SJCRH30 (cell line): ENCODE measurements around the gene BCR. TPM values are rescaled to one million over a fixed set of nuclear protein-coding genes. Genes with fewer than 3 reads are reported as not detected.

Experiments used
- DNase-seq, 2 experiments: peaks; one replicate each; pipeline ENCODE4 v3.0.0-alpha.2; 2015 to 2020
- H3K27ac ChIP-seq: fragments of 250-450 bp; sonication (Bioruptor Pico); 2 replicates; pipeline ENCODE4 v1.5.1; 2020; ENCODE audit warnings: mild to moderate bottlenecking, moderate library complexity
- H3K27me3 ChIP-seq: fragments of 250-450 bp; sonication (Bioruptor Pico); 2 replicates; pipeline ENCODE4 v1.5.1; 2020; ENCODE audit warnings: mild to moderate bottlenecking, moderate library complexity
- H3K36me3 ChIP-seq: fragments of 250-450 bp; sonication (Bioruptor Pico); 2 replicates; pipeline ENCODE4 v1.5.1; 2020; ENCODE audit warnings: mild to moderate bottlenecking, moderate library complexity
- H3K4me1 ChIP-seq: fragments of 250-450 bp; sonication (Bioruptor Pico); 2 replicates; pipeline ENCODE4 v1.5.1; 2020; ENCODE audit warnings: mild to moderate bottlenecking, moderate library complexity
- H3K4me3 ChIP-seq: fragments of 250-450 bp; sonication (Bioruptor Pico); 2 replicates; pipeline ENCODE4 v1.5.1; 2020; ENCODE audit warnings: mild to moderate bottlenecking, moderate library complexity
- H3K9me3 ChIP-seq: fragments of 250-450 bp; sonication (Bioruptor Pico); replicated peaks from 2 replicates; pipeline ENCODE4 v1.5.1; 2020; ENCODE audit warnings: mild to moderate bottlenecking, moderate library complexity
- total RNA-seq: library from RNA; depleted of rRNA; stranded (reverse); fragments of >200 nt; shearing (Covaris generic); gene quantifications from 2 replicates; pipeline ENCODE4 v1.2.3, GENCODE V29; 2014

The BCR gene
- total RNA-seq, 1 experiment from 2014 or later, result 27.2 TPM

DNA sequence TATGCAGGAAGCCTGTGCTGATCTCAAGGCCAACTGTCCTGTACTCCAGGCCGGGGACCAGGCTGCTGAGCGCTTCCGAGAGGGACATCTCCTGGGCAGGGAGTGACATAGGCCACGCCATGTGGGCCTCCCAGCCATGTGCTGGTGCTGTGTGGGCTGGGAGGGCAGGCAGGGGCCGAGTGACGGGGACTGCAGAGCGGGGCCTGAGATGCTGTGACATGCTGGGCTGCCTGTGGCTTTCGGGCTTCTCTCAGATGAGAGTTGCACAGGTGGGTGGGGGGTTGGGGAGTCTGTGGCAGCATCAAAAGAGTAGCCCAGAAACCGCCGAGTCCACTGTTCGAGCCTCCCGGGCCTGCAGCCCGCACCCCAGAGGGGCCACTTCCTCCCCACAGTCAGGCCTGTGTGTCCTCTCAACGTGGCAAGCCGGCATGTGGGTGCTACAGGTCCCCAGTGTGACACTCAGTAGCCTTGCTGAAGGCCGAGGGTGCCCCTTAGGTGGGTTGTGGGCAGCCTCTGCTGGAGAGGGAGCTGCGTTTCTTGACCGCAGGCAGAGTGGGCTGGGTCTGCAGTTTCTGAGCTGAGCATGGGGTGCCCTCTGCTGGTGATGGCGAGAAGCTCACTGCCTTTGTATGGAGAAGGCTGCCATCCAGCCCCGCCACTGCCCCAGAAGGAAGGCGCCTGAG is 101.2 kb downstream of the BCR start:
- DNase-seq, result peak; percentile 85 to 92
- H3K4me1 ChIP-seq, result no peaks in the 10 kb centered on the region; the same call in 1 of the 2 replicates
- peaks cover 10% of the 10 kb centered on the region for H3K36me3 ChIP-seq
- no peak overlapping the region for H3K27ac ChIP-seq
- H3K9me3 ChIP-seq, result no peaks in the 10 kb centered on the region
- no peak overlapping the region for H3K4me3 ChIP-seq
- H3K27me3 ChIP-seq, result no peaks in the 10 kb centered on the region

DNA sequence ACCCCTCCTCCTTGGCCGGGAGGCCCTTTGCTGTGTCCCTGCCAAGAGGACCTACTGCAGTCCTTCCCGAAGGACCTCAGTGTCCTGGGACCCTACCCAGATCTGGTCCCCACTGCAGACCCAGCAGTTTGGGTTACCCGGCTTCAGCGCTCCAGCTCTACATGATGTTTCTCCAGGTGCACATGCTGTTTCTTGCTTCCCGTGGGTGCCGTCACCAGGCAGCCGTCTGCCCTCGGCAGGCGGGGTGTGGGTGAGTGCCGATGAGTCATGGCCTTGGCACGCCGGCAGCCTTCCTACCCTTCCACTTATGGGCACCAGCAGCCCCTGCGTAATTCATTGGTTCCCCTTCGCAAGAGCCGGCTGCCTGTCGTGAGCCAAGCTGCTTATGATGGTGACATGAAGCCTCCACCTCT is 101.8 kb downstream of the BCR start:
- Histone ChIP-seq H3K27ac (no peak overlapping the region), H3K9me3 (no peaks in the 10 kb centered on the region), H3K4me1 (no peaks in the 10 kb centered on the region; the same call in 1 of the 2 replicates), H3K4me3 (no peak overlapping the region), H3K36me3 (peaks cover 10% of the 10 kb centered on the region), H3K27me3 (no peaks in the 10 kb centered on the region)
- no peak for DNase-seq

DNA sequence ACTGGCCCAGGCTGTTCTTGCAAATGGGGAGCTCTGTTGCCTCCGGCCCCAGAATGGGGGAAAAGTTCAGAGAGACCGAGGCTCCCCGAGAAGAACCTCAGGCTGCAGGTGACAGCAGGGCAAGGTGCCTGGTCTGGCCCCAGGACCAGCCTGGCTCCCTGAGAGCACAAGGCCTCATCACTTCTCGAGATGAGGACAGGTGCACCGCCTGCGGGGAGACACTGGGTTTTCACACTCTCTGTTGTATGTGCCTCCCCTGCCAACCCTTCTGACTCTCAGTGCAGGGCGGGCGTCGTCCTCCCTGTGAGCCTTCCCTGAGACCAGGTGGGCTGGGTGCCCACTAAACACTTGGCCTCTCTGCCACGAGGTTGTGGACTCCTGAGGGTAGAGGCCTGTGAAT is 102.2 kb downstream of the BCR start:
- H3K27ac ChIP-seq, result no peak overlapping the region

DNA sequence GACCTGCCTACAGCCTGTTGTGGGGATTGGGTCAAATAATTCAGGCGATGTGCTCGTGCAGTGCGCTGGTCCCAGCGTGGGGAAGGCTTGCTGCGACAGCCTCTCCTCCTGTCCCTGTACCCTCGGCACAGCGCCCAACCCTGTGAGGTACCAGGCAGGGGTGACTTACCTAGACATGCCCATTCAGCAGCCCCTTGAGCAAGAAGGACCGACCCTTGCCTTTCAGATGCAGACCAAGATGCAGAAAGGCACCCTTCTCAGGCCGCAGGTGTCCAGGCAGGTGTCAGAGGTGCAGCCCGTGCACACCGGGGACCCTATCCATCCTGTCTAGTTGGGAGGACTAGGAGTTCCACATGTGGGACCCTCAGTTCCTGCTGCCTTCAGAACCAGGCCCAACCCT is 102.7 kb downstream of the BCR start:
- no peaks in the 10 kb centered on the region for H3K27me3 ChIP-seq
- H3K4me1 ChIP-seq, result no peaks in the 10 kb centered on the region; the same call in 1 of the 2 replicates
- H3K4me3 ChIP-seq, result no peak overlapping the region
- H3K9me3 ChIP-seq, result no peaks in the 10 kb centered on the region
- no peak overlapping the region for H3K27ac ChIP-seq
- peaks cover 9% of the 10 kb centered on the region for H3K36me3 ChIP-seq
- DNase-seq, result no peak

More for the DNA sequence above, 102.2 kb downstream of the BCR start:
- DNase-seq, result no peak
- peaks cover 10% of the 10 kb centered on the region for H3K36me3 ChIP-seq
- no peaks in the 10 kb centered on the region; the same call in 1 of the 2 replicates for H3K4me1 ChIP-seq
- H3K4me3 ChIP-seq, result no peak overlapping the region
- no peaks in the 10 kb centered on the region for H3K9me3 ChIP-seq
- H3K27me3 ChIP-seq, result no peaks in the 10 kb centered on the region

DNA sequence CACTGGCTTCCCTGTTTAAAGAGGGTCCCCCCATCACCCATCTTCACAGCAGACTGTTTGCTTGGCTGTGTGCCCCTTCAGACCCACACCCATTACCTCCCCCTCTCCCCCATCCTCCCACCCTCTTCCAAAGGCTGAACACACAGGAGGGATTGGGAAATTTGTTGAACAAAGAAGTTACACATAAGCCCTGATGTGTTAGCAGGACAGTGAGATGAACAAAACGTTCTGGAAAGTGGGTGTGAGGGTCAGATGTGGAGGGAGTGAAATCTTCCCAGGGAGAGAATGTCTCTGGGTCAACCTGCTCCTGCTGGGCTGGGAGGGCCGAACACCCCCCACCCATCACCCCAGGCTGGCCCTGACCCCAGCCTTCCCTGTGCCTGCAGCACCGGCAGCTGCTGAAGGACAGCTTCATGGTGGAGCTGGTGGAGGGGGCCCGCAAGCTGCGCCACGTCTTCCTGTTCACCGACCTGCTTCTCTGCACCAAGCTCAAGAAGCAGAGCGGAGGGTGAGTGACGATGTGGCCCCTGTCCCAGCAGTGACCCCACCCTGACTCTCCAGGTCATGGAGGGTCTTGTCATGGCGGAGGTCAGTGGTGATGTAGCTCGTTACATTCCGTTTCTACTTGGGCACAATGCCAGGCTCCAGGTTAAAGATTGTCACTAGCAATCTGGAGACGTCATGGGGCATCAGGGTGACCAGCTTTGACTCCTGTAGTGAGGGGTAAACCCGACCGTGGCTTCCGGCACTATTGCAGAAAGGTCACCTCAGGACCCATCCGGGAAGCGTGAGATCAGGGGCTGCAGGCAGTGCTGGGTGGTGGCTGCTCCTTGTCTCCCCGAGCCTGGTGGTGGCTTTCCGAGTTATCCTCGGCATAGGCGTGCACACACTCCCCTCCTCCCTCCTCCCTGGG is 103.5 kb downstream of the BCR start:
- Histone ChIP-seq H3K27ac (no peak overlapping the region), H3K36me3 (peaks cover 7% of the 10 kb centered on the region)
- DNase-seq, result no peak

DNA sequence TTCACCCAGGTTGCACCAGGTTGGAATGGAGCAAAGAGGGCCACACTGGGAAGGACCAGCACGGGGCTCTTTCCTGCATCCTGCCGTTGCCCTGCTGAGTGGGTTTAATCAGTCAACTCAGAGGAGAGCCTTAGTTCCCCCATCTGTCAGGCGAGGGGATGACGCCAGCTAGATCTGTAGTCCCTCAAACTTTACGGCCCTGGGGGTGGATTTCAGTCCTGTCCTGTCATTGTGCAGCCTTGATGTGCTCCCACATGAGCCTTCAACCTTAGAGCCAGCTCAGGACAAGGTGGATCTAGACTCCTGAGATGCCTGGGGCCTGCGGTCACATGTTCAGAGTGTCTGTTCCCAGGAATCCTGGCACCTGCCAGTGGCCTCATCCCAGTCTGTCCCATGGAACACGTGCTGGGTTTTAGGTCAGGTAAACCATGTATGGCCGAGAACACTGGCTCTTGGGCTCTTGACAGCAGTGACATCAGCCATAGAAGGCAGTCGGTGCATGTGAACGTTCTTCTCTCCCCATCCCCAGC is 104.3 kb downstream of the BCR start:
- peaks cover 9% of the 10 kb centered on the region for H3K36me3 ChIP-seq
- H3K27ac ChIP-seq, result no peak overlapping the region
- no peak overlapping the region for H3K4me3 ChIP-seq
- no peaks in the 10 kb centered on the region; the same call in 1 of the 2 replicates for H3K4me1 ChIP-seq
- no peaks in the 10 kb centered on the region for H3K27me3 ChIP-seq
- H3K9me3 ChIP-seq, result no peaks in the 10 kb centered on the region
- no peak for DNase-seq

More for the DNA sequence above, 103.5 kb downstream of the BCR start:
- H3K4me3 ChIP-seq, result no peak overlapping the region
- H3K27me3 ChIP-seq, result no peaks in the 10 kb centered on the region
- H3K4me1 ChIP-seq, result no peaks in the 10 kb centered on the region; the same call in 1 of the 2 replicates
- H3K9me3 ChIP-seq, result no peaks in the 10 kb centered on the region

DNA sequence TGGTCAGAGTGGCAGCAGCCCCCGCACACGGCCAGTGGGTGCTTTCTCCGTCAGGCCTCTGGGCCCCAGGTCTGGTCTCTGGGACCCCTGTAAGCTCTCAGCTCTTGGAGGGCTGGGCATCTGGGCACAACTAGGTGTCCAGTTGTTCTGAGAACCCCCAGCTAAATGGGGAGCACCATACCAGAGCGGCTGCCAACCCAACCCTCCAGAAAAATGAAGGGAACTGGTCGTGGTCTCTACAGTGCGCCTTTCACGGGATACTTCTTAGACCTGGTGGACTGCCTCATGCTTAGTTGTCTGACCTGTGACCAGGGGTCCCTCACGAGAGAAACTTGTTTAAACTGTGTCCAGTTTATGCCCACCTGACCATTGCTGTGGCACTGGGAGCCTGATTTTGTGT is 104.9 kb downstream of the BCR start:
- H3K4me1 ChIP-seq, result no peaks in the 10 kb centered on the region; the same call in 1 of the 2 replicates
- H3K27me3 ChIP-seq, result no peaks in the 10 kb centered on the region
- H3K27ac ChIP-seq, result no peak overlapping the region
- H3K4me3 ChIP-seq, result no peak overlapping the region
- peaks cover 15% of the 10 kb centered on the region for H3K36me3 ChIP-seq
- no peaks in the 10 kb centered on the region for H3K9me3 ChIP-seq
- DNase-seq, result no peak

DNA sequence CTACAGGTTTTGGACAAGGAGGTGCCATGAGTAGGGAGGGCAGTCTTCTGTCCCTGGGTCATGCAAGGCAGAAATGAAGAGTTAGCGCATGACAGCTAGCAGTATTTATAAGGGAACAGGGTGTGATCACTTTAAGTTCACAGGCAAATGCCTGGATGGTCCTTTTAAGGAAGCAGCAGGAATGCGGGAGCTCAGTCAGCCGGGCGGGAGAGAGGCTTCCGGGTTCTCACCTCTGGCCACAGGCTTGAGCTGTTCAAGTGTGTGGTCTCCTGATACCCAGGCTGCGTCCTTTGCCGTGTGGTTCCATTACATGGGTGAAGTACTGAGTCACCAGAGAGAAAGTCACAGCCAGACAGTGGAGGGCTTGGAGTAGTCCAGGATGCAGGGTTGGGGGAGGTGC is 105.4 kb downstream of the BCR start:
- Histone ChIP-seq H3K36me3 (peaks cover 17% of the 10 kb centered on the region), H3K27ac (no peak overlapping the region), H3K27me3 (no peaks in the 10 kb centered on the region), H3K4me3 (no peak overlapping the region), H3K9me3 (no peaks in the 10 kb centered on the region), H3K4me1 (no peaks in the 10 kb centered on the region; the same call in 1 of the 2 replicates)
- DNase-seq, result no peak

DNA sequence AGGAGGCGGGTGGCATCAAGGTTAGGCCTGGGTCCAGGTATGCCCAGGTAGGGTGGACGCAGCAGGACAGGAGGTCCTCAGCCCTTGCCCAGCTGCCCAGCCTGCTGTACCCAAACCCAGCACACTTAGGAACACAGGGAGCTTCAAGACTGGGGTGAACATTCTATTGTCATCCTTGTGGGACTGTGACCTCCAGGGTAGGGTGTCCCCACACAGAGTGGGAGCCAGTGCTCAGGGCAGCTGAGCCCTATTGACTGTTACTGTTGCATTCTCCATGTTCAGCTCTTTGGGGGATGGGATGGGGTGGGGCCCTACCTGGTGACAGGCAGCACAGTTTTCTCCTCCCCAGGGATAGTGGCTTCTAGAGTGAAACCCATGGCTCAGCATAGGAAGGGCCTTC is 106.0 kb downstream of the BCR start:
- no peaks in the 10 kb centered on the region for H3K27me3 ChIP-seq
- peaks cover 19% of the 10 kb centered on the region for H3K36me3 ChIP-seq
- no peaks in the 10 kb centered on the region for H3K9me3 ChIP-seq
- DNase-seq, result no peak
- H3K4me1 ChIP-seq, result no peaks in the 10 kb centered on the region; the same call in 1 of the 2 replicates
- no peak overlapping the region for H3K4me3 ChIP-seq
- no peak overlapping the region for H3K27ac ChIP-seq

DNA sequence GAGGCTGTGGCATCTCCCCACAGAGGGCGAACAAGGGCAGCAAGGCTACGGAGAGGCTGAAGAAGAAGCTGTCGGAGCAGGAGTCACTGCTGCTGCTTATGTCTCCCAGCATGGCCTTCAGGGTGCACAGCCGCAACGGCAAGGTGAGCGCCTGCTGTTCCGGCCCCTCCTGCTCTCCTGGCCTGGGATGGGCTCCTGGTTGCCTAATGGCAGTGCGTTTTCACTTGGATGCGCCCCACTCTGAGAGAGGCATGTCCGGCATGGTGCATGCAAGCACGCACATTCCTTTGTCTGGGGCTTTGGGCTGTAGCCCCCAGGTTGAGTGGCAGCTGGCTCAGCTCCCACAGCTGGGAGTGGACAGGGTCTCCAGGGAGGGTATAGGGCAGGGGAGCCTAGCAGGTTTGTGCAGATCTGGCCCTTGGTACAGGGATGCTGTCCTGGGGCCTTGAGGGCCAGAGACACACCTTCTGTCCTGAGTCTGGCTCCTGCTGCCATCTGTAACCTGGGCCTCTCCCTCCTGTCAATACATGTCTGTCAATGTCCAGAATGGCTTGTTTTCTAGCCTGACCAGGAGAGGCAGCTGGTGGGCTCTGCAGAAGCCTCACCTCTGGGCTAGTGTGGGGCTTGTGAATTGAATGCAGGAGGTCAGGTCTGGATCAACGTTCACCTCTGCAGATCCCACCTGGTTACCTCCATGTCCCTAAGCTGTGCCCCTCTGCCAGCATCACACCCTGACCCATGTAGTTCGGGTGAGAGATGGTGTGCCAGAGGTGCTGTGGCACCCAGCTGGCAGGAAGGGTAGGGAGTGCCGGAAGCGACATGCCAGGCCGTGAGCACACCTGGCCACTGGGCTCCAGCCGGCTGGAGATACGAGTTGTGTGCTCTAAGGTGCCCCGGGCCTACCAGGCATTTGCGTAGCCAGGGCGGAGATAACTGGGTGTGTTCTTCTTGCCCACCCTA is 107.1 kb downstream of the BCR start:
- Histone ChIP-seq H3K27ac (no peak overlapping the region), H3K36me3 (peaks cover 20% of the 10 kb centered on the region), H3K4me3 (no peak overlapping the region), H3K4me1 (no peaks in the 10 kb centered on the region), H3K9me3 (no peaks in the 10 kb centered on the region), H3K27me3 (no peaks in the 10 kb centered on the region)
- no peak for DNase-seq

DNA sequence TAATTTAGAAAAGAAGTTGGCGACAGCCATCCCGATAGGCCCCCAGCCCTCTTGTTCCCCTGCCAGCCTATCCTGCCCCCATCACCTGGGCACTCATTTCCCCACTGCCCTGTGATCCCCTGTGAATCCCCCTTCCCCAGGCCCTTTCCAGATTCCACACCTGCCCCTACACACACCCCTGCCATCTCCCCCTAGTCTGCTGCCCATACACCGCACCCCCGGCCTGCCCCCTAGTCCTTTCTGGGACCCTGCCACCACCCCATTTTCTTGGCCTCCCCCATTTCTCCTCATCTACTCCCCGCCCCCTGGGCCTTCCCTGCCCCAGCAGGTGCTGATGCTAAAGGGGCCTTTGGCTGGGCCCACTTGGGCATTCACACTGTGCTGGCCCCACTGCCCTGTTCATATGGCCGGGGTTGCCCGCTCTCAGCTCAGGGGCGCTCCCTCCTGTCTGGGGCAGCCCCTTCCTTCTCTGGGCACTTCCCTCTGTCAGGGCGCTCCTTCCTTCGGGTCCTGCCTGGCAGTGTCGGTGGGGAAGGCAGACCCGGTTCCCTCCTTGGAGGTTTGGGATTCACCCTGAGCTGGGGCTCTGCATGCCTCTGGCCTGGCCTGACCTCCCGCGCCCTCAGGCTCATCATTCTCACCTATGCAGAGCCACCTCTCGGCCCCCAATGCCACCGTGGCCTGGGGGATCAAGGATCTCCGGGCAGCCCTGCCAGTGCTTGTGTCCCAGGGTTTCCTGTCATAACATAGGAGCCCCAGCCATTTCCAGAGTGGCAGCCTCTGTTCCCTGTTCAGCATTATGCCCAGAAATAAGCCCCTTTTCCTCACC is 108.2 kb downstream of the BCR start:
- Histone ChIP-seq H3K4me3 (no peak overlapping the region), H3K4me1 (no peaks in the 10 kb centered on the region), H3K9me3 (no peaks in the 10 kb centered on the region), H3K27me3 (no peaks in the 10 kb centered on the region), H3K27ac (no peak overlapping the region), H3K36me3 (peaks cover 20% of the 10 kb centered on the region)
- no peak for DNase-seq

DNA sequence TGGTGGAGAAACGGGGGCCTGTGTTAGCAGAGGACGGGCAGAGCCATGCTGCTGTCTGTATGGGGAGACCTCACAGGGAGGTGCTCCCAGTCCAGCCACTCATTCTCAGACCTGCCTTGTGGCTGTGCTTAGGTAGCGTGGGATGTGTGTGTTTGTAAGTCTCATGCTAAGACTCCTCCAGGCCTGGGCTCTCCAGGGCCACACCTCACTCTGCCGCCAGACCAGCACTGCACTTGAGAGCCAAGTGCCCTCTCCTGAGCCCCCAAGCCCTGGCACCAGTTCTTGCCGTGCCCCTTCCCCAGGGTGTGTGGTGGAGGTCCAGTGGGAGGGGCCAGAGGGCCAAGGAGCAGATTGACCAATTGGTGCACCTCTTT is 108.8 kb downstream of the BCR start:
- Histone ChIP-seq H3K9me3 (no peaks in the 10 kb centered on the region), H3K27me3 (no peaks in the 10 kb centered on the region), H3K4me1 (no peaks in the 10 kb centered on the region), H3K36me3 (peaks cover 26% of the 10 kb centered on the region), H3K4me3 (no peak overlapping the region), H3K27ac (no peak overlapping the region)
- DNase-seq, result no peak

DNA sequence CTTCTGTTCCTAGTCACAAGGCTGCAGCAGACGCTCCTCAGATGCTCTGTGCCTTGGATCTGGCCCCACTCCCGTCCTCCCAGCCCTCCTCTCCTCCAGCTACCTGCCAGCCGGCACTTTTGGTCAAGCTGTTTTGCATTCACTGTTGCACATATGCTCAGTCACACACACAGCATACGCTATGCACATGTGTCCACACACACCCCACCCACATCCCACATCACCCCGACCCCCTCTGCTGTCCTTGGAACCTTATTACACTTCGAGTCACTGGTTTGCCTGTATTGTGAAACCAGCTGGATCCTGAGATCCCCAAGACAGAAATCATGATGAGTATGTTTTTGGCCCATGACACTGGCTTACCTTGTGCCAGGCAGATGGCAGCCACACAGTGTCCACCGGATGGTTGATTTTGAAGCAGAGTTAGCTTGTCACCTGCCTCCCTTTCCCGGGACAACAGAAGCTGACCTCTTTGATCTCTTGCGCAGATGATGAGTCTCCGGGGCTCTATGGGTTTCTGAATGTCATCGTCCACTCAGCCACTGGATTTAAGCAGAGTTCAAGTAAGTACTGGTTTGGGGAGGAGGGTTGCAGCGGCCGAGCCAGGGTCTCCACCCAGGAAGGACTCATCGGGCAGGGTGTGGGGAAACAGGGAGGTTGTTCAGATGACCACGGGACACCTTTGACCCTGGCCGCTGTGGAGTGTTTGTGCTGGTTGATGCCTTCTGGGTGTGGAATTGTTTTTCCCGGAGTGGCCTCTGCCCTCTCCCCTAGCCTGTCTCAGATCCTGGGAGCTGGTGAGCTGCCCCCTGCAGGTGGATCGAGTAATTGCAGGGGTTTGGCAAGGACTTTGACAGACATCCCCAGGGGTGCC is 109.8 kb downstream of the BCR start:
- H3K9me3 ChIP-seq, result no peaks in the 10 kb centered on the region
- no peak overlapping the region for H3K27ac ChIP-seq
- H3K27me3 ChIP-seq, result no peaks in the 10 kb centered on the region
- DNase-seq, result peak; percentile 62 to 79
- no peak overlapping the region for H3K4me3 ChIP-seq
- H3K4me1 ChIP-seq, result no peaks in the 10 kb centered on the region
- peaks cover 31% of the 10 kb centered on the region for H3K36me3 ChIP-seq
